ENCODE data around the gene RAB26. TPM values are rescaled to one million over a fixed set of nuclear protein-coding genes. Genes with fewer than 3 reads are reported as not detected.
A peak's percentile ranks its signal among the peaks of the same experiment; 100 is the strongest.

The RAB26 gene
- total and polyA plus RNA-seq, 2 of the 13 experiments (the other 11 are each of a cell fraction or from before 2014, with no cell fraction given) = 0.86 to 3.6 TPM

GRCh38 chr16:2145843-2146242 lies 2.6 kb upstream of the RAB26 start (continued):
- TF ChIP-seq ZNF501 (CRISPR knock-in tag; IDR thresholded peaks at IDR 0.05) = no peak
- no peak for TF ChIP-seq TGIF2 (CRISPR knock-in tag; IDR thresholded peaks at IDR 0.05)

GRCh38 chr16:2147378-2147777 lies 1.0 kb upstream of the RAB26 start:
- Histone ChIP-seq H3K4me2 (ENCODE audit: low read depth, low read length) (peak overlapping the region; percentile 60), H3K79me2 (ENCODE audit: insufficient read depth, low read length) (no peaks in the 10 kb centered on the region), H3K4me1 (ENCODE audit: insufficient read depth, low read length) (peaks cover 65% of the 10 kb centered on the region), H4K20me1 (ENCODE audit: insufficient read depth, low read length) (peaks cover 42% of the 10 kb centered on the region), H2AFZ (ENCODE audit: low read length) (no peak overlapping the region), H3K9me3 (ENCODE audit: low read length) (no peaks in the 10 kb centered on the region), H3K27ac (ENCODE audit: extremely low read length, insufficient read depth, low read length) (no peak overlapping the region), H3K36me3 (replicated peaks in 1 of 2; ENCODE audit: control insufficient read depth in 1 of 2, insufficient read depth in 2 of 2, low read length in 2 of 2) (peaks cover 0 to 5% of the 10 kb centered on the region in 2 experiments; a peak in 1 of 5 replicates), H3K4me3 (replicated peaks in 1 of 3; ENCODE audit: insufficient read depth in 1 of 3, low read depth in 2 of 3, low read length in 3 of 3) (0 out of 6 replicates have a peak overlapping the region, but pooled peaks of 1 of the 3 experiments have one; percentile 67), H3K27me3 (ENCODE audit: control insufficient read depth in 1 of 2, insufficient read depth in 2 of 2, low read length in 2 of 2) (peaks cover 3 to 32% of the 10 kb centered on the region in 2 experiments), H3K9ac (ENCODE audit: insufficient read depth, low read depth, low read length) (peak overlapping the region; percentile 10; the same call in 1 of the 2 replicates)
- DNase-seq (ENCODE audit: low spot score) = no peak
- no peak; the same call in 2 of the 3 replicates for ATAC-seq
- TF ChIP-seq HNRNPL (IDR thresholded peaks at IDR 0.05; ENCODE audit: low read depth, low read length) = 0 out of 2 replicates have a peak, but pooled peaks have one; percentile 42
- no peak for TF ChIP-seq THYN1 (CRISPR knock-in tag; IDR thresholded peaks at IDR 0.05; ENCODE audit: borderline replicate concordance, low read depth)
- in situ Hi-C loops (cut with HindIII; ENCODE audit: extremely low pct_ligation_motif_present, low pct_unique_long_range_greater_than_20kb) (loop anchor here (5.0 to 10.0 kb wide), 2 partner anchors 63 to 125 kb away; no protein-coding TSS in a partner anchor), intact Hi-C loops (cut with micrococcal nuclease; ENCODE audit: unreplicated experiment) (no loop called here)
- FAIRE-seq = no peak
- BruUV-seq (replicated peaks) = no TSS peak
- ChIA-PET POLR2A (interaction anchor here (0.8 to 3.2 kb wide), 13 partner anchors 8 to 206 kb away, joined by 3 to 24 read pairs (median 6); partner anchors contain the start of genes ECI1, GFER, NTHL1 and PKD1), CTCF (ENCODE audit: low intra/inter-chr PET ratio, low total read pairs) (no interaction called here)
- 0% methylated on average over 1 of the region's 6 CpGs for WGBS (ENCODE audit: low lambda C conversion rate)
